HEK293 (cell line): ENCODE measurements around the gene GNAI2.

Source experiments
- CTCF ChIA-PET: fragments of 350-600 bp; formaldehyde crosslinking; extraction: SDS; loops from one replicate; lab custom pipeline; 2021; ENCODE audit warnings: antibody characterized with exemption; lab: Yijun Ruan, JAX
- POLR2A ChIA-PET: fragments of 300-600 bp; formaldehyde crosslinking; extraction: SDS; loops from one replicate; lab custom pipeline; 2020; ENCODE audit warnings: antibody characterized with exemption, inconsistent platforms; lab: Yijun Ruan, JAX
- H3K27ac ChIP-seq: fragments of 200-500 bp; sonication (Bioruptor generic); 2 replicates; pipeline ENCODE4 v1.5.1; 2014; ENCODE audit warnings: low read depth, low read length, control low read depth, inconsistent platforms; ENCODE audit errors: extremely low read depth
- H3K36me3 ChIP-seq, 2 experiments: fragments of 200-500 bp in 1 of 2; sonication (Bioruptor generic) in 1 of 2; 1 replicate in 1 of 2; 2 replicates in 1 of 2; pipeline ENCODE4 v1.5.1; 2014 to 2017; ENCODE audit warnings: inconsistent platforms in 2 of 2, low read length in 2 of 2; ENCODE audit not compliant: control insufficient read depth in 2 of 2, insufficient read depth in 1 of 2
- H3K4me1 ChIP-seq: fragments of 200-500 bp; sonication (Bioruptor generic); 2 replicates; pipeline ENCODE4 v1.5.1; 2014; ENCODE audit warnings: mild to moderate bottlenecking, low read length, inconsistent platforms; ENCODE audit not compliant: control insufficient read depth, insufficient read depth
- H3K4me3 ChIP-seq: 2 replicates; pipeline ENCODE4 v1.5.1; 2011; ENCODE audit warnings: low read depth, mild to moderate bottlenecking, control low read depth, low read length, moderate library complexity
- H3K9me3 ChIP-seq: fragments of 200-500 bp; sonication (Bioruptor generic); 2 replicates; pipeline ENCODE4 v1.5.1; 2014; ENCODE audit warnings: low read depth, low read length, inconsistent platforms; ENCODE audit not compliant: control insufficient read depth, insufficient read depth
- GLIS1 ChIP-seq: fragments of 450-650 bp; formaldehyde crosslinking; IDR thresholded peaks from 2 replicates; pipeline ENCODE4 v1.5.1; 2016; ENCODE audit warnings: missing biosample characterization, missing genetic modification characterization
- KLF10 ChIP-seq: fragments of 450-650 bp; IDR thresholded peaks from 2 replicates; pipeline ENCODE4 v1.5.1; 2018; ENCODE audit warnings: missing biosample characterization, mild to moderate bottlenecking, missing genetic modification characterization
- TRIM28 ChIP-seq: IDR thresholded peaks from 2 replicates; pipeline ENCODE4 v1.6.1; 2011; ENCODE audit warnings: low read length, control low read depth, borderline replicate concordance
- YY1 ChIP-seq: fragments of 450-650 bp; formaldehyde crosslinking; IDR thresholded peaks from 2 replicates; pipeline ENCODE4 v1.5.1; 2018; ENCODE audit warnings: missing biosample characterization, missing genetic modification characterization
- ZBTB20 ChIP-seq: fragments of 450-650 bp; formaldehyde crosslinking; IDR thresholded peaks from 2 replicates; pipeline ENCODE4 v1.5.1; 2016; ENCODE audit warnings: missing biosample characterization, missing genetic modification characterization
- ZBTB21 ChIP-seq: fragments of 450-650 bp; formaldehyde crosslinking; IDR thresholded peaks from 2 replicates; pipeline ENCODE4 v1.5.1; 2017; ENCODE audit warnings: missing biosample characterization, missing genetic modification characterization
- ZNF146 ChIP-seq: fragments of 450-650 bp; formaldehyde crosslinking; IDR thresholded peaks from 2 replicates; pipeline ENCODE4 v1.5.1; 2016; ENCODE audit warnings: missing biosample characterization, missing genetic modification characterization
- ZNF16 ChIP-seq: fragments of 450-650 bp; formaldehyde crosslinking; IDR thresholded peaks from 2 replicates; pipeline ENCODE4 v1.5.1; 2016; ENCODE audit warnings: low read depth, missing biosample characterization, missing genetic modification characterization
- ZNF202 ChIP-seq: fragments of 450-650 bp; formaldehyde crosslinking; IDR thresholded peaks from 2 replicates; pipeline ENCODE4 v1.5.1; 2016; ENCODE audit warnings: missing biosample characterization, missing genetic modification characterization, borderline replicate concordance
- ZNF211 ChIP-seq: fragments of 450-650 bp; formaldehyde crosslinking; IDR thresholded peaks from 2 replicates; pipeline ENCODE4 v1.5.1; 2016; ENCODE audit warnings: low read depth, missing biosample characterization, missing genetic modification characterization
- ZNF239 ChIP-seq: fragments of 450-650 bp; formaldehyde crosslinking; IDR thresholded peaks from 2 replicates; pipeline ENCODE4 v1.5.1; 2016; ENCODE audit warnings: missing biosample characterization, missing genetic modification characterization
- ZNF274 ChIP-seq, 2 experiments: fragments of 200-500 bp in 1 of 2; fragments of 450-650 bp in 1 of 2; sonication (Bioruptor generic) in 1 of 2; formaldehyde crosslinking in 1 of 2; IDR thresholded peaks; 2 replicates each; pipeline versions ENCODE4 v1.5.1 to v1.6.1; 2014 to 2016; ENCODE audit warnings: borderline replicate concordance in 1 of 2, inconsistent platforms in 1 of 2, low read length in 1 of 2, missing biosample characterization in 1 of 2, missing genetic modification characterization in 1 of 2
- ZNF426 ChIP-seq: fragments of 450-650 bp; formaldehyde crosslinking; IDR thresholded peaks from 2 replicates; pipeline ENCODE4 v1.5.1; 2017; ENCODE audit warnings: missing biosample characterization, missing genetic modification characterization, mild to moderate bottlenecking, inconsistent platforms, moderate library complexity
- ZNF561 ChIP-seq: fragments of 450-650 bp; IDR thresholded peaks from 2 replicates; pipeline ENCODE4 v1.5.1; 2018; ENCODE audit warnings: missing biosample characterization, missing genetic modification characterization, borderline replicate concordance
- ZNF654 ChIP-seq: fragments of 450-650 bp; formaldehyde crosslinking; IDR thresholded peaks from 2 replicates; pipeline ENCODE4 v1.5.1; 2016; ENCODE audit warnings: low read depth, missing biosample characterization, missing genetic modification characterization
- ZNF670 ChIP-seq: fragments of 450-650 bp; formaldehyde crosslinking; IDR thresholded peaks from 2 replicates; pipeline ENCODE4 v1.5.1; 2016; ENCODE audit warnings: missing biosample characterization, missing genetic modification characterization, low read depth
- ZNF707 ChIP-seq: fragments of 450-650 bp; formaldehyde crosslinking; IDR thresholded peaks from 2 replicates; pipeline ENCODE4 v1.5.1; 2016; ENCODE audit warnings: missing biosample characterization, missing genetic modification characterization
- ZNF792 ChIP-seq: fragments of 450-650 bp; formaldehyde crosslinking; IDR thresholded peaks from 2 replicates; pipeline ENCODE4 v1.5.1; 2016; ENCODE audit warnings: missing biosample characterization, missing genetic modification characterization
- ZNF830 ChIP-seq: fragments of 450-650 bp; IDR thresholded peaks from 2 replicates; pipeline ENCODE4 v1.5.0; 2018; ENCODE audit warnings: missing biosample characterization, missing genetic modification characterization, low read depth, mild to moderate bottlenecking, moderate library complexity
- ZSCAN23 ChIP-seq: fragments of 450-650 bp; formaldehyde crosslinking; IDR thresholded peaks from 2 replicates; pipeline ENCODE4 v1.5.1; 2016; ENCODE audit warnings: missing biosample characterization, missing genetic modification characterization
- TF ChIP-seq, protein P1 (sequence below): fragments of 450-650 bp; formaldehyde crosslinking; IDR thresholded peaks from 2 replicates; pipeline ENCODE4 v1.5.1; 2016; ENCODE audit warnings: missing biosample characterization, missing genetic modification characterization
- TF ChIP-seq, protein P2 (sequence below): fragments of 450-650 bp; formaldehyde crosslinking; IDR thresholded peaks from 2 replicates; pipeline ENCODE4 v1.5.1; 2016; ENCODE audit warnings: missing biosample characterization, missing genetic modification characterization
- TF ChIP-seq, protein P3 (sequence below): fragments of 450-650 bp; formaldehyde crosslinking; IDR thresholded peaks from 2 replicates; pipeline ENCODE4 v1.5.1; 2017; ENCODE audit warnings: missing biosample characterization, missing genetic modification characterization
- TF ChIP-seq, protein P4 (sequence below): fragments of 450-650 bp; formaldehyde crosslinking; IDR thresholded peaks from 2 replicates; pipeline ENCODE4 v1.5.1; 2017; ENCODE audit warnings: missing biosample characterization, missing genetic modification characterization

The GNAI2 gene

DNA sequence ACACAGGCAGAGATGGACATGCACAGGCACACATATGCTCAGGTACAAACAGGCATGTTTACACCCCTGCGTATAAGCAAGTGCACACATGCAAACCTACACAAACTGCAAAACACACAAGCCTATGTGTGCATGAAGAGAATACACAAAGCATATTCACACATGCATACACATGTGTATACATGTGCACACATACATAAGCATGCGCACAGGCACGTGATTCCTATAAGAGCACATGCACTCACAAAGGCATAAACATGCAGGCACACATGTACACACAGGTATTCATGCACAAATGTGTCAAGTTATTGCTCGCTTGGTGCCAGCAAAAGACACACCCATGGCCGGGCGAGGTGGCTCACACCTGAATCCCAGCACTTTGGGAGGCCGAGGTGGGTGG is 46.0 kb upstream of the GNAI2 start:
- Histone ChIP-seq H3K36me3 (peaks cover 0 to 23% of the 10 kb centered on the region in 2 experiments; a peak in 1 of 3 replicates), H3K9me3 (no peaks in the 10 kb centered on the region), H3K4me3 (no peak overlapping the region), H3K4me1 (no peaks in the 10 kb centered on the region), H3K27ac (no peak overlapping the region)
- TF ChIP-seq ZBTB20 (tag by site-specific recombination) (no peak), ZNF202 (tag by site-specific recombination) (no peak), ZNF561 (tag by site-specific recombination) (no peak), YY1 (tag by site-specific recombination) (no peak)
- TF ChIP-seq, protein P1, sequence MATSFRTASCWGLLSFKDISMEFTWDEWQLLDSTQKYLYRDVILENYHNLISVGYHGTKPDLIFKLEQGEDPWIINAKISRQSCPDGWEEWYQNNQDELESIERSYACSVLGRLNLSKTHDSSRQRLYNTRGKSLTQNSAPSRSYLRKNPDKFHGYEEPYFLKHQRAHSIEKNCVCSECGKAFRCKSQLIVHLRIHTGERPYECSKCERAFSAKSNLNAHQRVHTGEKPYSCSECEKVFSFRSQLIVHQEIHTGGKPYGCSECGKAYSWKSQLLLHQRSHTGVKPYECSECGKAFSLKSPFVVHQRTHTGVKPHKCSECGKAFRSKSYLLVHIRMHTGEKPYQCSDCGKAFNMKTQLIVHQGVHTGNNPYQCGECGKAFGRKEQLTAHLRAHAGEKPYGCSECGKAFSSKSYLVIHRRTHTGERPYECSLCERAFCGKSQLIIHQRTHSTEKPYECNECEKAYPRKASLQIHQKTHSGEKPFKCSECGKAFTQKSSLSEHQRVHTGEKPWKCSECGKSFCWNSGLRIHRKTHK (tag by site-specific recombination), result no peak
- POLR2A ChIA-PET, result no interaction called here
- CTCF ChIA-PET, result interaction anchor here (0.6 to 7.7 kb wide), 11 partner anchors 12 to 741 kb away, joined by 3 to 237 read pairs (median 4); no protein-coding TSS in a partner anchor

DNA sequence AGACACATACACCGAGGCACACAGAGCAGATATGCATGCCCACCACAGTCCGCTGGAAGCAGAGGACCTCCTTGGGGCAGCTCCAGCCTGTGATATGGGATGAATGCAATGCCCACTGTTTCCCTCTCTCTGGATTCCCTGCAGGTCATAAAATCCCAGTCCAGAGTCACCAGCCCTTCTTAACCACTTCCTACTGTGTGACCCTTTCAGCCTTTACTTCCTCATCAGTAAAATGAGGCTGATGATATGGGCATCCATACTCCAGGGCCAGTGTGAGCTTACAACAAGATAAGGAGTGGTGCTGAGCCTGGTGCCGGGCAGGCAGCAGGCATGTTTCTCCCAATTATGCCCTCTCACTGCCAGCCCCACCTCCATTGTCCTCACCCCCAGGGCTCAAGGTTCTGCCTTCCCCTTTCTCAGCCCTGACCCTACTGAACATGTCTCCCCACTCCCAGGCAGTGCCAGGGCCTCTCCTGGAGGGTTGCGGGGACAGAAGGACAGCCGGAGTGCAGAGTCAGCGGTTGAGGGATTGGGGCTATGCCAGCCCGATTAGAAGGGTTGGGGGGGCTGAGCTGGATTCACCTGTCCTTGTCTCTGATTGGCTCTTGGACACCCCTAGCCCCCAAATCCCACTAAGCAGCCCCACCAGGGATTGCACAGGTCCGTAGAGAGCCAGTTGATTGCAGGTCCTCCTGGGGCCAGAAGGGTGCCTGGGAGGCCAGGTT is 44.9 kb upstream of the GNAI2 start, which contains the start of gene GNAT1:
GNAT1 (plus strand) TSS at position 675 of the 725 bp plus-strand sequence. CDS start 116 bp downstream, outside the sequence.
- TF ChIP-seq ZNF830 (tag by site-specific recombination) (no peak), ZNF16 (no peak), ZNF792 (tag by site-specific recombination) (no peak), KLF10 (no peak), ZNF707 (tag by site-specific recombination) (no peak), ZNF239 (tag by site-specific recombination) (no peak), ZSCAN23 (tag by site-specific recombination) (no peak), ZNF211 (no peak), TRIM28 (no peak), ZNF561 (tag by site-specific recombination) (no peak)
- CTCF ChIA-PET, result interaction anchor here (0.6 to 7.7 kb wide), 11 partner anchors 9 to 742 kb away, joined by 3 to 237 read pairs (median 4); no protein-coding TSS in a partner anchor

DNA sequence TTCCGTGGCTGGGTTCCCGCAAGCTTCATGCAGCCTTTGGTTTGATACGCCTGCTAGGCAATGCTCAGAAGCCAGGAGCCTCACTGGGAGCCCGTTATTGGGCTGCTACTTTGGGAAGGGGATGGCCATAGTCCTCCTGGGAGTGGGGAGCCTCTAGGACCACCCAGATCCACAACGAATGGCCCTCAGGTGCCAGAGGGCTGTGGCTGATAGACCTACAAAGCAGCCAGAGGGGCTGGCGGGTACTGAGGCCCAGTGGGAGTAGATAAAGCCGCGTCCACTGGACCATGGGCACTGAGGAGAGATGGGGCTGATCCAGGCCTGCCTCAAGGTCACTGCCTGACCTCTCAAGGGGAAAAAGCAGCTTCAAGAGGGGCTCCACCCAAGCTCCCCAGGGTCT is 43.9 kb upstream of the GNAI2 start:
- peaks cover 0 to 3% of the 10 kb centered on the region in 2 experiments; a peak in 1 of 3 replicates for H3K36me3 ChIP-seq
- POLR2A ChIA-PET, result no interaction called here
- TF ChIP-seq, protein P2, sequence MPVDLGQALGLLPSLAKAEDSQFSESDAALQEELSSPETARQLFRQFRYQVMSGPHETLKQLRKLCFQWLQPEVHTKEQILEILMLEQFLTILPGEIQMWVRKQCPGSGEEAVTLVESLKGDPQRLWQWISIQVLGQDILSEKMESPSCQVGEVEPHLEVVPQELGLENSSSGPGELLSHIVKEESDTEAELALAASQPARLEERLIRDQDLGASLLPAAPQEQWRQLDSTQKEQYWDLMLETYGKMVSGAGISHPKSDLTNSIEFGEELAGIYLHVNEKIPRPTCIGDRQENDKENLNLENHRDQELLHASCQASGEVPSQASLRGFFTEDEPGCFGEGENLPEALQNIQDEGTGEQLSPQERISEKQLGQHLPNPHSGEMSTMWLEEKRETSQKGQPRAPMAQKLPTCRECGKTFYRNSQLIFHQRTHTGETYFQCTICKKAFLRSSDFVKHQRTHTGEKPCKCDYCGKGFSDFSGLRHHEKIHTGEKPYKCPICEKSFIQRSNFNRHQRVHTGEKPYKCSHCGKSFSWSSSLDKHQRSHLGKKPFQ (tag by site-specific recombination), result no peak
- TF ChIP-seq ZNF670 (tag by site-specific recombination), result no peak
- TF ChIP-seq, protein P3, sequence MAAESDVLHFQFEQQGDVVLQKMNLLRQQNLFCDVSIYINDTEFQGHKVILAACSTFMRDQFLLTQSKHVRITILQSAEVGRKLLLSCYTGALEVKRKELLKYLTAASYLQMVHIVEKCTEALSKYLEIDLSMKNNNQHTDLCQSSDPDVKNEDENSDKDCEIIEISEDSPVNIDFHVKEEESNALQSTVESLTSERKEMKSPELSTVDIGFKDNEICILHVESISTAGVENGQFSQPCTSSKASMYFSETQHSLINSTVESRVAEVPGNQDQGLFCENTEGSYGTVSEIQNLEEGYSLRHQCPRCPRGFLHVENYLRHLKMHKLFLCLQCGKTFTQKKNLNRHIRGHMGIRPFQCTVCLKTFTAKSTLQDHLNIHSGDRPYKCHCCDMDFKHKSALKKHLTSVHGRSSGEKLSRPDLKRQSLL, result no peak
- TF ChIP-seq ZNF274 (IDR thresholded peaks at IDR 0.05; ENCODE audit: low read length), result no peak
- TF ChIP-seq ZNF274 (tag by site-specific recombination; IDR thresholded peaks at IDR 0.05; ENCODE audit: borderline replicate concordance), result no peak
- no peak for TF ChIP-seq ZBTB21
- TF ChIP-seq ZNF146 (tag by site-specific recombination), result no peak
- TF ChIP-seq, protein P4, sequence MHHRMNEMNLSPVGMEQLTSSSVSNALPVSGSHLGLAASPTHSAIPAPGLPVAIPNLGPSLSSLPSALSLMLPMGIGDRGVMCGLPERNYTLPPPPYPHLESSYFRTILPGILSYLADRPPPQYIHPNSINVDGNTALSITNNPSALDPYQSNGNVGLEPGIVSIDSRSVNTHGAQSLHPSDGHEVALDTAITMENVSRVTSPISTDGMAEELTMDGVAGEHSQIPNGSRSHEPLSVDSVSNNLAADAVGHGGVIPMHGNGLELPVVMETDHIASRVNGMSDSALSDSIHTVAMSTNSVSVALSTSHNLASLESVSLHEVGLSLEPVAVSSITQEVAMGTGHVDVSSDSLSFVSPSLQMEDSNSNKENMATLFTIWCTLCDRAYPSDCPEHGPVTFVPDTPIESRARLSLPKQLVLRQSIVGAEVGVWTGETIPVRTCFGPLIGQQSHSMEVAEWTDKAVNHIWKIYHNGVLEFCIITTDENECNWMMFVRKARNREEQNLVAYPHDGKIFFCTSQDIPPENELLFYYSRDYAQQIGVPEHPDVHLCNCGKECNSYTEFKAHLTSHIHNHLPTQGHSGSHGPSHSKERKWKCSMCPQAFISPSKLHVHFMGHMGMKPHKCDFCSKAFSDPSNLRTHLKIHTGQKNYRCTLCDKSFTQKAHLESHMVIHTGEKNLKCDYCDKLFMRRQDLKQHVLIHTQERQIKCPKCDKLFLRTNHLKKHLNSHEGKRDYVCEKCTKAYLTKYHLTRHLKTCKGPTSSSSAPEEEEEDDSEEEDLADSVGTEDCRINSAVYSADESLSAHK, result no peak
- no peak for TF ChIP-seq ZNF654
- TF ChIP-seq GLIS1, result no peak
- TF ChIP-seq ZNF426 (tag by site-specific recombination), result no peak
- TF ChIP-seq, all 188 proteins: peak for 0
- no peak overlapping the region for H3K4me3 ChIP-seq
- CTCF ChIA-PET, result interaction anchor here (0.5 to 7.7 kb wide), 19 partner anchors 10 to 133 kb away, joined by 3 to 237 read pairs (median 4); no protein-coding TSS in a partner anchor
- H3K9me3 ChIP-seq, result no peaks in the 10 kb centered on the region
- H3K4me1 ChIP-seq, result no peaks in the 10 kb centered on the region
- H3K27ac ChIP-seq, result no peak overlapping the region

More for the DNA sequence above, 44.9 kb upstream of the GNAI2 start, which contains the start of gene GNAT1:
- Histone ChIP-seq H3K27ac (no peak within 1 kb of the TSS), H3K4me1 (no peaks in the 10 kb centered on the region), H3K36me3 (peaks cover 0 to 13% of the 10 kb centered on the region in 2 experiments; a peak in 1 of 3 replicates), H3K9me3 (no peaks in the 10 kb centered on the region), H3K4me3 (no peak within 1 kb of the TSS)
- POLR2A ChIA-PET, result no interaction called here
